ENCODE measurements around the gene CCDC85C. TPM values are rescaled to one million over a fixed set of nuclear protein-coding genes. Genes with fewer than 3 reads are reported as not detected.

The CCDC85C gene
- total and polyA plus RNA-seq, 2 donors = 4.6 to 7.9 TPM

DNA sequence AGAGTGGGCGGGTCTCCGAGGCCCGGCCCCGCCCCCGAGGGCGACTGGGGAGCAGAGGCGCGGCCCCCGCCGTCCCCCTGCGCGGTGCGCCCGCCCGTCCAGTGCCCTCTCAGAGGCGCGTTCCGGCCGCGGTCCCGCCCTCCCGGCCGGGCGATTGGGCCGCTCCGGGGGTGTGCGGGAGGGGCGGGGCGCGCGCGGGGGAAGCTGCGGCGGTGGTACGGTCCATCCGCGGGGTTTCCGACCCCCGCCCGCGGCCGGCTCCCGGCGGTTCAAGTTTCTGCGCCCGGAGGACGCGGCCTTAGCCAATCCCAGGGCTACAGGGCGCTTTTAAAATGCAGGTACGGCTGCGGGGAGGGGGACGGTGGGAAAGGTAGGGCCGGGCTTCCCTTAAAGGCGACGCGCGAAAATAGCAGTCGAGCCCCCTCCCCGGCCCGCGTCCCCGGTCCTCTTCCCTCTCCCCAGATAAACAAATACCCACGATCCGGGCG, 315 bp upstream of the CCDC85C start:
- under 1% methylated on average over 65 of the region's 65 CpGs for WGBS
- H3K4me1 ChIP-seq (ENCODE audit: control insufficient read depth in 2 of 2, insufficient read depth in 2 of 2, low read length in 2 of 2) = peaks cover 22 to 29% of the 10 kb centered on the region in 2 donors

DNA sequence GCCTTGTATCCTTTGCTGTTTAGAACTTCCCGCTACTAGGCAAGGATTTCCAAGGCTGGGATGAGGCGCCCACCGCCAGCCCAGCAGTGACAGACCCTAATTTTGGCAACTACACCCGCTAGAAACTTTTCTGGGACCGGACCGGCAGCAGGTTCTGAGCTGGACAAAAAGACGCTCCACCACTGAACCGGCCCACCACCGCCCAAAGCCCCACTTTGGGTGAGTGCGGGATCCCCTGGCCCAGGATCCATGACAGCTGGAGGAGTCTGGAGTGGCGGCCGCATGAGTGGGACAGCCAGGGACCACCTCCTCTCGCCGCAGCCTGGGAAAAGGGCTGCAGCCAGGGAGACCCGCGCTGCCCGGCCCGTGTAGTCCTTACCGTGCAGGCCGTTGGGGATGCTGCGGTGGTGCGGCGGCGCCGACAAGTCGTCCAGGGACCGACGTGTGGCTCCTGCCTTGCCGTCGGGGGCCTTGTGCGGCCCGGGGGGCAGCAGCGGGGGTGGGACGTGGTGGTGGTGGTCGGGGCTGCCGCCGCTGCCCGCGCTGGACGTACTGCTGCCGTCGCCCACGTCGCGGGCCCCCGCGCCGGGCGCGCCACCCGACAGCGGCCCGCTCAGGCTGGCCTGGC, 1.1 kb downstream of the CCDC85C start:
- Histone ChIP-seq H3K27ac (ENCODE audit: low read depth in 1 of 2, low read length in 1 of 2) (no peak overlapping the region), H3K27me3 (ENCODE audit: control insufficient read depth in 2 of 2, insufficient read depth in 1 of 2, low read length in 1 of 2) (peaks cover 12 to 64% of the 10 kb centered on the region in 2 donors), H3K4me1 (ENCODE audit: control insufficient read depth in 2 of 2, insufficient read depth in 2 of 2, low read length in 2 of 2) (peaks cover 22 to 29% of the 10 kb centered on the region in 2 donors), H3K4me3 (ENCODE audit: low read length in 2 of 2) (peak overlapping the region in 1 of 2 donors; percentile 86), H3K36me3 (ENCODE audit: control insufficient read depth in 2 of 2, insufficient read depth in 2 of 2, low read length in 1 of 2) (peaks cover 0 to 4% of the 10 kb centered on the region in 2 donors), H3K9me3 (ENCODE audit: control insufficient read depth in 2 of 2, insufficient read depth in 1 of 2, low read length in 1 of 2) (peaks cover 1 to 9% of the 10 kb centered on the region in 2 donors)
- DNase-seq (ENCODE audit: low read depth in 6 of 9, low spot score in 9 of 9) = no peak
- 34% methylated on average over 53 of the region's 53 CpGs for WGBS

More for the DNA sequence above, 315 bp upstream of the CCDC85C start:
- peaks cover 12 to 64% of the 10 kb centered on the region in 2 donors for H3K27me3 ChIP-seq (ENCODE audit: control insufficient read depth in 2 of 2, insufficient read depth in 1 of 2, low read length in 1 of 2)
- peak overlapping the region; percentile 69 to 86 for H3K4me3 ChIP-seq (ENCODE audit: low read length in 2 of 2)
- H3K9me3 ChIP-seq (ENCODE audit: control insufficient read depth in 2 of 2, insufficient read depth in 1 of 2, low read length in 1 of 2) = peaks cover 1 to 9% of the 10 kb centered on the region in 2 donors
- peak overlapping the region; percentile 82 to 95 for H3K27ac ChIP-seq (ENCODE audit: low read depth in 1 of 2, low read length in 1 of 2)
- peaks cover 0 to 4% of the 10 kb centered on the region in 2 donors for H3K36me3 ChIP-seq (ENCODE audit: control insufficient read depth in 2 of 2, insufficient read depth in 2 of 2, low read length in 1 of 2)
- DNase-seq (ENCODE audit: low read depth in 6 of 9, low spot score in 9 of 9) = peak; percentile 55 to 96 (median 89)

DNA sequence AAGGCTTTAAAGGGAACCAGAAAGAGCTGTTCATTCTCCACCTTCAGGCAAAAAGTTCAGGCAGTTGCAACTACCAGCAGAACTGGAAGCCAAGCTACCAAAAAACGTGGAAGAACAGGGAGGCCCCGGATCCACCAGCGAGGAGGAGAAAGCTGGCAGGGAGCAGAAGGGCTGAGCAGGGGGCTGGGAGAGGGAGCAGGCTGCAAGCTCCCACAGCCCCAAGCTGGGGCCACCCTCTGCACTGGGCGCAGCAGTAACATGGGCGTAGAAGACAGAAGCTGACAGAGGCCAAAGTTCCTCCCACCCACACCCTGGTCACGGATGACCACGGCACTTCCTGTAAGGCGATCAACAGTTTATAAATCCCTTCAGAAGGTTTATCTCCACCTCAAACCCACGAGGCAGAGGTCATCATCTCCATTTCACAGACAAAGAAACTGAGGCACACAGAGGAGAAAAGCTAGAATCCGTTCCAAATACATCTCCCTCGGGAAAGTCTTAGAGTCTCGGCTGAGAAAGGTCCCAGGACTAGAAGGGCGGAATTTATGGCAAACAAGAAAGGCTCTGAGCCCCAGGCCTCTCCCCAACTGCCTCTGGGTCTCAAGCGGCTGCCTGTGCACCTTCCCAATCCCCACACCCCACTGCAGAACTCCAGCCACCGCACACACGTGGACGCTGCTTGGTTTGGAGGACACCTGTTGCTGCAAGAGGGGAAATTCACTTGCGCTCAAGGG, 1.8 kb downstream of the CCDC85C start:
- peak in 1 of 9 donors; percentile 18 for DNase-seq (ENCODE audit: low read depth in 6 of 9, low spot score in 9 of 9)
- no peak overlapping the region for H3K27ac ChIP-seq (ENCODE audit: low read depth in 1 of 2, low read length in 1 of 2)
- H3K4me3 ChIP-seq (ENCODE audit: low read length in 2 of 2) = peak overlapping the region in 1 of 2 donors; percentile 86
- WGBS = 67% methylated on average over 18 of the region's 18 CpGs
- peaks cover 0 to 3% of the 10 kb centered on the region in 2 donors for H3K36me3 ChIP-seq (ENCODE audit: control insufficient read depth in 2 of 2, insufficient read depth in 2 of 2, low read length in 1 of 2)
- peaks cover 1 to 9% of the 10 kb centered on the region in 2 donors for H3K9me3 ChIP-seq (ENCODE audit: control insufficient read depth in 2 of 2, insufficient read depth in 1 of 2, low read length in 1 of 2)
- H3K27me3 ChIP-seq (ENCODE audit: control insufficient read depth in 2 of 2, insufficient read depth in 1 of 2, low read length in 1 of 2) = peaks cover 12 to 64% of the 10 kb centered on the region in 2 donors
- peaks cover 22 to 29% of the 10 kb centered on the region in 2 donors for H3K4me1 ChIP-seq (ENCODE audit: control insufficient read depth in 2 of 2, insufficient read depth in 2 of 2, low read length in 2 of 2)

DNA sequence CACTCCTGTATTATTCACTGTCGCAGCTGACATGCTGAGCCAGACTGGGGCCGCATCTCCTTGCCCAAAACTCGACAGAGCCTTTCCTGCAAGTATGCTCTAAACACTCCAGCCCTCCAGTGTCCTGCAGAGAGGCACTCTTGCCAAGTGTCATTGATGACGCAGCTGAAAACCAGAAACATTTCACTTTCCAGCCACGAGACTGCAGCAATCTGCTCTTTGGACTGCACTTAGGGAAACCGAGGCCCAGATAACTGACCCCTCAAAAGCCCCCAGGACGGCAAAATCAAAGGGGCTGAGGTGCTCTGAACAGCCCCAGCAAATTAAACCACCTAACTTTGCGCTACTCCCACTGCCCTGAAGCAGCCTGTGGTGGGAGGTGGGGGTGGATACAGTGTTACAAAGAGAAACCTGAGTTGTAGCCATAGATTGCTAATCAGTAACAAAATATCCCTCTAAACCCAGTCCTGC, 2.6 kb downstream of the CCDC85C start:
- DNase-seq (ENCODE audit: low read depth in 6 of 9, low spot score in 9 of 9) = no peak
- WGBS = 96% methylated on average over 8 of the region's 8 CpGs
- H3K36me3 ChIP-seq (ENCODE audit: control insufficient read depth in 2 of 2, insufficient read depth in 2 of 2, low read length in 1 of 2) = no peaks in the 10 kb centered on the region
- peaks cover 22 to 29% of the 10 kb centered on the region in 2 donors for H3K4me1 ChIP-seq (ENCODE audit: control insufficient read depth in 2 of 2, insufficient read depth in 2 of 2, low read length in 2 of 2)
- peaks cover 1 to 9% of the 10 kb centered on the region in 2 donors for H3K9me3 ChIP-seq (ENCODE audit: control insufficient read depth in 2 of 2, insufficient read depth in 1 of 2, low read length in 1 of 2)
- no peak overlapping the region for H3K27ac ChIP-seq (ENCODE audit: low read depth in 1 of 2, low read length in 1 of 2)
- no peak overlapping the region for H3K4me3 ChIP-seq (ENCODE audit: low read length in 2 of 2)
- peaks cover 12 to 60% of the 10 kb centered on the region in 2 donors for H3K27me3 ChIP-seq (ENCODE audit: control insufficient read depth in 2 of 2, insufficient read depth in 1 of 2, low read length in 1 of 2)

DNA sequence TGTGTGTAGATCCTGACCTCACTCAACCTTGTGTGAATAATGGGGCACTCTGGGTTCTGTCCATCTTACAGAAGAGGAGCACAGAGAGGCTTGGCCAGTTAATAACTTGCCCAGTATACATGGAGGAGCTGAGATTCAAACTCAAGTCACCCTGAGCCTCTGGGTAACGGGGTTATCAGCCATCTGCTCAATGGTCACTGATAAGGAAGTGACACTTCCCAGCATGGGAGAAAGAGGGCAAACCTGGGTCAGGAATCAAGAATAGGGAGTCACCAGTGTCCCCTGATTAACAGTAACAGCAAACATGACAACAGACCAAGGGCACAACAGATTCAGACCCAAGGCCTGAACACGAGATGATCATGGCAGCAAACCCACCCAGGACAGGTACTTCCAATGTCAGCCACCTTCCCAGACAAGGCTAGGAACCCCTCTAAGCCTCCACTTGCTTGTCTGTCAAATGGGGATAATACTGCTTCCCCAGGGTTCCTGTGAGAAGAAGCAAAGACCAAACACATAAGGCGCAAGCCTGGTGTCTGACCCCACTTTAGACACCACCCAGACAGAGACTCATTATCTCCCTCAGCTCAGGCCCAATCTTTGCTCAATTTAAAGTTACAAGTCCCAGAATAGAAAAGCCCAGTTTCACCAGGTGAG, 3.6 kb downstream of the CCDC85C start:
- 98% methylated on average over 3 of the region's 3 CpGs for WGBS
- H3K4me1 ChIP-seq (ENCODE audit: control insufficient read depth in 2 of 2, insufficient read depth in 2 of 2, low read length in 2 of 2) = peaks cover 17 to 20% of the 10 kb centered on the region in 2 donors
- H3K9me3 ChIP-seq (ENCODE audit: control insufficient read depth in 2 of 2, insufficient read depth in 1 of 2, low read length in 1 of 2) = peaks cover 1 to 4% of the 10 kb centered on the region in 2 donors
- H3K36me3 ChIP-seq (ENCODE audit: control insufficient read depth in 2 of 2, insufficient read depth in 2 of 2, low read length in 1 of 2) = no peaks in the 10 kb centered on the region
- H3K27me3 ChIP-seq (ENCODE audit: control insufficient read depth in 2 of 2, insufficient read depth in 1 of 2, low read length in 1 of 2) = peaks cover 12 to 49% of the 10 kb centered on the region in 2 donors
- no peak for DNase-seq (ENCODE audit: low read depth in 6 of 9, low spot score in 9 of 9)
- H3K4me3 ChIP-seq (ENCODE audit: low read length in 2 of 2) = no peak overlapping the region
- no peak overlapping the region for H3K27ac ChIP-seq (ENCODE audit: low read depth in 1 of 2, low read length in 1 of 2)

DNA sequence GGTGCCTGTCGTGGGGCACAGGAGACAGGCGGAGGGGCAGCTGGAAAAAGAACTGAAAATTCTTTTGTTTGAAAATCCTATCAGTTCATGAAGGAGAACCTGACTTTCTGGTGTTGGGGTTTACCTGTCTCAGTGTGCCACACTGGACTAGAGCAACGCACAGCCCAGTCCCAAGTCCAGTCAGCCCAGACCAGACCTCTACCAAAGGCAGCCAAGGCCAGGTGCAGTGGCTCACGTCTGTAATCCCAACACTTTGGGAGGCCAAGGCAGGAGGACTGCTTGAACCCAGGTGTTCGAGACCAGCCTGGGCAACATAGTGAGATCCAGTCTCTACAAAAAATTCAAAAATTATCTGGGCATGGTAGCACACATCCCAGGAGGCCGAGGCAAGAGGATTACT, 4.6 kb downstream of the CCDC85C start:
- peaks cover 0 to 1% of the 10 kb centered on the region in 2 donors for H3K9me3 ChIP-seq (ENCODE audit: control insufficient read depth in 2 of 2, insufficient read depth in 1 of 2, low read length in 1 of 2)
- no peak overlapping the region for H3K4me3 ChIP-seq (ENCODE audit: low read length in 2 of 2)
- no peak overlapping the region for H3K27ac ChIP-seq (ENCODE audit: low read depth in 1 of 2, low read length in 1 of 2)
- DNase-seq (ENCODE audit: low read depth in 6 of 9, low spot score in 9 of 9) = no peak
- peaks cover 13 to 15% of the 10 kb centered on the region in 2 donors for H3K4me1 ChIP-seq (ENCODE audit: control insufficient read depth in 2 of 2, insufficient read depth in 2 of 2, low read length in 2 of 2)
- 90% methylated on average over 6 of the region's 6 CpGs for WGBS
- no peaks in the 10 kb centered on the region for H3K36me3 ChIP-seq (ENCODE audit: control insufficient read depth in 2 of 2, insufficient read depth in 2 of 2, low read length in 1 of 2)
- peaks cover 12 to 40% of the 10 kb centered on the region in 2 donors for H3K27me3 ChIP-seq (ENCODE audit: control insufficient read depth in 2 of 2, insufficient read depth in 1 of 2, low read length in 1 of 2)

DNA sequence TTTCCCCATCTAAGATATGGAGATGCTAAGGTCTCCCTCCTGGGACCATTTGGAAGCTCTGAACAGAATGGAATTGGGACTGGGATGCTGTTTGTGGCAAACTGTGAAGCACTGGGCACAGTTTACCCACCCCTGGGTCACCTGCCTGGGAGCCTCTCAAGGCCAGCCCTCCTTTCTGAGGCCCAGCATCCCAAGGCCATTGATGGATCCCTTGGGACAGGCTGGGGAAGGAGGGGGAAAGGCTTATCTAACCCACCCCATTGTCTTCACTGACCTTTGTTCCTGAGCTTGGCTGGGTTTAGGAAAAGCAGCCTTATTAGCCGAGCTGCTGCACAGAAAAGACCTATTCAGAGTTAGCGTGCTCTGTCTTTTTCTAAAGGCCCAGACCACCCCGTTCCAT, 5.2 kb downstream of the CCDC85C start:
- Histone ChIP-seq H3K9me3 (ENCODE audit: control insufficient read depth in 2 of 2, insufficient read depth in 1 of 2, low read length in 1 of 2) (peaks cover 0 to 1% of the 10 kb centered on the region in 2 donors), H3K27me3 (ENCODE audit: control insufficient read depth in 2 of 2, insufficient read depth in 1 of 2, low read length in 1 of 2) (peaks cover 12 to 39% of the 10 kb centered on the region in 2 donors), H3K4me1 (ENCODE audit: control insufficient read depth in 2 of 2, insufficient read depth in 2 of 2, low read length in 2 of 2) (peaks cover 13 to 15% of the 10 kb centered on the region in 2 donors), H3K27ac (ENCODE audit: low read depth in 1 of 2, low read length in 1 of 2) (no peak overlapping the region), H3K36me3 (ENCODE audit: control insufficient read depth in 2 of 2, insufficient read depth in 2 of 2, low read length in 1 of 2) (no peaks in the 10 kb centered on the region), H3K4me3 (ENCODE audit: low read length in 2 of 2) (no peak overlapping the region)
- DNase-seq (ENCODE audit: low read depth in 6 of 9, low spot score in 9 of 9) = no peak
- 96% methylated on average over 3 of the region's 3 CpGs for WGBS

DNA sequence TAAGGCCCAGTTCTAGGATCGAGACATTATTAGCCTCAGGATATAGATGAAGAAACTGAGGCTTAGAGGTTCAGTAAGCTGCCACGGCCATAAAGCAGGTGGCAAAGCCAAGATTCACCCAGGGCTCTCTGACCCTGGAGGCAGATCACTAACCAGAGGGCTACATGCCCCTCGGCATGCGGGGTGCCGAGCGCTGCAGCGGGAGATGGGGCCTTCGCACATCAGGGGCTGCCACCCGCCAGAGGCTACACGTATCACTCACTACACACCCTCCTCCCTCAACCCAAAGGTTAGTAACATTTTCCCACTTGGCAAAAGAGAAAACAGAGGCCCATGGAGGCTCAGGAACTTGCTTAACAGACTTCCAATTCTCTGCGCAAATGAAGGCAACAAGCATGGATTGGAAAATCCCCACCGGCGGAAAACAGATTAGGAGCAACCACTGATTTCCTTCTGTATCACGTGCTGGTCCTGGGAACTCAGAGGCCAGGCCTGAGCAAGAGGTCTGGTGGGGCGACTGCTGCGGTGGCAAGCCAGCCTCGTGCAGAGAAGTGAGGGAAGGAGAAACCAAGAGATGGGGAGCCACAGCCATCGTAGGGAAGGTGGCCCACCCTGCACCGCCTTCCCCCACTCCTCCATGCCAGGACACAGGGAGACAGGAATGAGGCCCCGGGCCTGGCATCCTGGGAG, 6.0 kb downstream of the CCDC85C start:
- no peaks in the 10 kb centered on the region for H3K9me3 ChIP-seq (ENCODE audit: control insufficient read depth in 2 of 2, insufficient read depth in 1 of 2, low read length in 1 of 2)
- no peaks in the 10 kb centered on the region for H3K36me3 ChIP-seq (ENCODE audit: control insufficient read depth in 2 of 2, insufficient read depth in 2 of 2, low read length in 1 of 2)
- 96% methylated on average over 20 of the region's 20 CpGs for WGBS
- H3K27ac ChIP-seq (ENCODE audit: low read depth in 1 of 2, low read length in 1 of 2) = no peak overlapping the region
- H3K27me3 ChIP-seq (ENCODE audit: control insufficient read depth in 2 of 2, insufficient read depth in 1 of 2, low read length in 1 of 2) = peaks cover 7 to 33% of the 10 kb centered on the region in 2 donors
- H3K4me1 ChIP-seq (ENCODE audit: control insufficient read depth in 2 of 2, insufficient read depth in 2 of 2, low read length in 2 of 2) = peaks cover 10 to 15% of the 10 kb centered on the region in 2 donors
- DNase-seq (ENCODE audit: low read depth in 6 of 9, low spot score in 9 of 9) = no peak
- H3K4me3 ChIP-seq (ENCODE audit: low read length in 2 of 2) = no peak overlapping the region
